Activated T-cell treated with anti-CD3 and anti-CD28 coated beads, Interleukin-2, amount 50 U/mL, for 72 hours (primary cell): ENCODE results near the gene NUAK2. TPM values are rescaled to one million over a fixed set of nuclear protein-coding genes. Genes with fewer than 3 reads are reported as not detected.
A peak's percentile ranks its signal among the peaks of the same experiment; 100 is the strongest.

ENCODE experiments used
- ATAC-seq, 2 donors: fragments of 150-1000 bp; cut with Tn5 transposase; replicated peaks in 1 of 2; 2 replicates each; pipeline ENCODE4 v1.10.0; 2021; ENCODE audit warnings: moderate library complexity in 2 of 2, mild to moderate bottlenecking in 1 of 2
- DNase-seq, 2 donors: peaks; one replicate each; pipeline ENCODE4 v3.0.0; 2021 to 2022; ENCODE audit warnings: mixed read lengths in 1 of 2
- H3K27ac Mint-ChIP-seq: one replicate; pipeline ENCODE4 v1.8.0; 2022; ENCODE audit warnings: mild to moderate bottlenecking, moderate library complexity, mixed read lengths
- H3K27me3 Mint-ChIP-seq: one replicate; pipeline ENCODE4 v1.8.0; 2022; ENCODE audit warnings: low read depth, mixed read lengths
- H3K36me3 Mint-ChIP-seq, 2 donors: one replicate each; pipeline ENCODE4 v1.8.0; 2022; ENCODE audit warnings: mixed read lengths in 2 of 2, mild to moderate bottlenecking in 1 of 2; ENCODE audit not compliant: insufficient read depth in 2 of 2
- H3K4me1 Mint-ChIP-seq: one replicate; pipeline ENCODE4 v1.8.0; 2022; ENCODE audit warnings: low read depth, mixed read lengths
- H3K4me3 Mint-ChIP-seq, 2 donors: one replicate each; pipeline ENCODE4 v1.8.0; 2022; ENCODE audit warnings: mild to moderate bottlenecking in 2 of 2, mixed read lengths in 2 of 2, moderate library complexity in 2 of 2
- H3K9me3 Mint-ChIP-seq, 2 donors: one replicate each; pipeline ENCODE4 v1.8.0; 2022; ENCODE audit warnings: mixed read lengths in 2 of 2
- total RNA-seq, 2 donors: library from RNA; stranded (reverse); gene quantifications; one replicate each; pipeline ENCODE4 v1.2.3, GENCODE V29; 2022

Gene NUAK2
- total RNA-seq, 2 donors from 2014 or later = 5.4 to 5.7 TPM

GRCh38 chr1:205342986-205343385 lies 21.4 kb upstream of the NUAK2 start:
- ATAC-seq = no peak
- H3K27me3 Mint-ChIP-seq = peaks cover 50% of the 10 kb centered on the region
- DNase-seq = no peak
- peak overlapping the region in 1 of 2 donors; percentile 62 for H3K4me3 Mint-ChIP-seq
- H3K9me3 Mint-ChIP-seq = no peaks in the 10 kb centered on the region
- H3K36me3 Mint-ChIP-seq = no peaks in the 10 kb centered on the region
- peaks cover 17% of the 10 kb centered on the region for H3K4me1 Mint-ChIP-seq
- no peak overlapping the region for H3K27ac Mint-ChIP-seq

GRCh38 chr1:205340676-205341075 lies 19.1 kb upstream of the NUAK2 start:
- Mint-ChIP-seq H3K36me3 (no peaks in the 10 kb centered on the region), H3K27ac (no peak overlapping the region)

GRCh38 chr1:205339717-205340116 lies 18.2 kb upstream of the NUAK2 start:
- ATAC-seq (peak; percentile 42 to 56), DNase-seq (no peak)
- H3K4me3 Mint-ChIP-seq = no peak overlapping the region
- no peaks in the 10 kb centered on the region for H3K9me3 Mint-ChIP-seq
- peaks cover 15% of the 10 kb centered on the region for H3K4me1 Mint-ChIP-seq
- no peak overlapping the region for H3K27ac Mint-ChIP-seq
- H3K27me3 Mint-ChIP-seq = peaks cover 27% of the 10 kb centered on the region
- no peaks in the 10 kb centered on the region for H3K36me3 Mint-ChIP-seq

More at GRCh38 chr1:205340676-205341075, 19.1 kb upstream of the NUAK2 start:
- no peak overlapping the region for H3K4me3 Mint-ChIP-seq
- H3K27me3 Mint-ChIP-seq = peaks cover 36% of the 10 kb centered on the region
- H3K9me3 Mint-ChIP-seq = no peaks in the 10 kb centered on the region
- ATAC-seq (no peak), DNase-seq (no peak)
- peaks cover 17% of the 10 kb centered on the region for H3K4me1 Mint-ChIP-seq

- Mint-ChIP-seq H3K4me1 (peaks cover 10% of the 10 kb centered on the region), H3K36me3 (no peaks in the 10 kb centered on the region), H3K27ac (no peak overlapping the region), H3K27me3 (peaks cover 22% of the 10 kb centered on the region), H3K9me3 (no peaks in the 10 kb centered on the region), H3K4me3 (no peak overlapping the region)
- DNase-seq (no peak), ATAC-seq (no peak)
Observed at GRCh38 chr1:205339197-205339702, 17.7 kb upstream of the NUAK2 start.

- Mint-ChIP-seq H3K4me3 (no peak overlapping the region), H3K27me3 (peaks cover 18% of the 10 kb centered on the region), H3K27ac (no peak overlapping the region), H3K4me1 (peaks cover 8% of the 10 kb centered on the region), H3K9me3 (no peaks in the 10 kb centered on the region), H3K36me3 (no peaks in the 10 kb centered on the region)
- DNase-seq = no peak
- no peak for ATAC-seq
Observed at GRCh38 chr1:205338011-205338410, 16.5 kb upstream of the NUAK2 start.

GRCh38 chr1:205337481-205337880 lies 15.9 kb upstream of the NUAK2 start:
- H3K27me3 Mint-ChIP-seq = peaks cover 13% of the 10 kb centered on the region
- peaks cover 8% of the 10 kb centered on the region for H3K4me1 Mint-ChIP-seq
- no peak overlapping the region for H3K4me3 Mint-ChIP-seq
- DNase-seq (no peak), ATAC-seq (no peak)
- no peaks in the 10 kb centered on the region for H3K36me3 Mint-ChIP-seq
- H3K9me3 Mint-ChIP-seq = no peaks in the 10 kb centered on the region
- no peak overlapping the region for H3K27ac Mint-ChIP-seq

GRCh38 chr1:205335692-205336091 lies 14.1 kb upstream of the NUAK2 start:
- H3K27ac Mint-ChIP-seq = no peak overlapping the region
- DNase-seq = peak; percentile 86 to 88
- no peaks in the 10 kb centered on the region for H3K9me3 Mint-ChIP-seq
- no peaks in the 10 kb centered on the region for H3K36me3 Mint-ChIP-seq
- ATAC-seq = peak; percentile 86 to 90
- H3K4me1 Mint-ChIP-seq = peaks cover 8% of the 10 kb centered on the region
- H3K4me3 Mint-ChIP-seq = no peak overlapping the region
- peaks cover 6% of the 10 kb centered on the region for H3K27me3 Mint-ChIP-seq

- ATAC-seq = no peak
- no peak for DNase-seq
- no peak overlapping the region for H3K27ac Mint-ChIP-seq
- H3K4me1 Mint-ChIP-seq = no peaks in the 10 kb centered on the region
- no peak overlapping the region for H3K4me3 Mint-ChIP-seq
- H3K36me3 Mint-ChIP-seq = no peaks in the 10 kb centered on the region
- H3K9me3 Mint-ChIP-seq = no peaks in the 10 kb centered on the region
- no peaks in the 10 kb centered on the region for H3K27me3 Mint-ChIP-seq
Observed at GRCh38 chr1:205332015-205332791, 10.7 kb upstream of the NUAK2 start.

- H3K4me3 Mint-ChIP-seq = no peak overlapping the region
- ATAC-seq (no peak), DNase-seq (no peak)
- H3K4me1 Mint-ChIP-seq = peaks cover 7% of the 10 kb centered on the region
- no peaks in the 10 kb centered on the region for H3K9me3 Mint-ChIP-seq
- H3K27me3 Mint-ChIP-seq = no peaks in the 10 kb centered on the region
- H3K27ac Mint-ChIP-seq = no peak overlapping the region
- no peaks in the 10 kb centered on the region for H3K36me3 Mint-ChIP-seq
Observed at GRCh38 chr1:205330150-205330549, 8.6 kb upstream of the NUAK2 start.

- H3K27me3 Mint-ChIP-seq = no peaks in the 10 kb centered on the region
- DNase-seq = no peak
- no peaks in the 10 kb centered on the region for H3K36me3 Mint-ChIP-seq
- H3K4me3 Mint-ChIP-seq = no peak overlapping the region
- no peak for ATAC-seq
- no peak overlapping the region for H3K27ac Mint-ChIP-seq
- H3K9me3 Mint-ChIP-seq = no peaks in the 10 kb centered on the region
- H3K4me1 Mint-ChIP-seq = peaks cover 11% of the 10 kb centered on the region
Observed at GRCh38 chr1:205329719-205330118, 8.2 kb upstream of the NUAK2 start.

GRCh38 chr1:205328476-205328875 lies 6.9 kb upstream of the NUAK2 start:
- DNase-seq (no peak), ATAC-seq (no peak)
- Mint-ChIP-seq H3K4me1 (peaks cover 19% of the 10 kb centered on the region), H3K36me3 (no peaks in the 10 kb centered on the region), H3K9me3 (no peaks in the 10 kb centered on the region), H3K27me3 (no peaks in the 10 kb centered on the region), H3K4me3 (no peak overlapping the region), H3K27ac (no peak overlapping the region)

- peaks cover 19% of the 10 kb centered on the region for H3K4me1 Mint-ChIP-seq
- H3K27me3 Mint-ChIP-seq = no peaks in the 10 kb centered on the region
- H3K27ac Mint-ChIP-seq = no peak overlapping the region
- ATAC-seq = no peak
- H3K4me3 Mint-ChIP-seq = no peak overlapping the region
- H3K9me3 Mint-ChIP-seq = no peaks in the 10 kb centered on the region
- no peak for DNase-seq
- H3K36me3 Mint-ChIP-seq = no peaks in the 10 kb centered on the region
Observed at GRCh38 chr1:205326812-205327466, 5.4 kb upstream of the NUAK2 start.

- H3K27ac Mint-ChIP-seq = no peak overlapping the region
- DNase-seq (peak; percentile 49 to 62), ATAC-seq (no peak)
- no peak overlapping the region for H3K4me3 Mint-ChIP-seq
- peaks cover 25% of the 10 kb centered on the region for H3K4me1 Mint-ChIP-seq
- peaks cover 4 to 8% of the 10 kb centered on the region in 2 donors for H3K36me3 Mint-ChIP-seq
- H3K9me3 Mint-ChIP-seq = no peaks in the 10 kb centered on the region
- no peaks in the 10 kb centered on the region for H3K27me3 Mint-ChIP-seq
Observed at GRCh38 chr1:205325334-205325884, 3.9 kb upstream of the NUAK2 start.
